Mononuclear cell (primary cell): Measurements from ENCODE around the gene CCDC78. TPM values are rescaled to one million over a fixed set of nuclear protein-coding genes. Genes with fewer than 3 reads are reported as not detected.
A peak's percentile ranks its signal among the peaks of the same experiment; 100 is the strongest.

Source experiments
- H3K27me3 ChIP-seq: 2 replicates; pipeline ENCODE4 v1.6.0; 2011; ENCODE audit warnings: low read length, control low read depth; ENCODE audit not compliant: insufficient read depth
- H3K4me1 ChIP-seq: 2 replicates; pipeline ENCODE4 v1.5.1; 2011; ENCODE audit warnings: mild to moderate bottlenecking, low read length, control low read depth; ENCODE audit not compliant: insufficient read depth
- H3K4me3 ChIP-seq: 2 replicates; pipeline ENCODE4 v1.5.1; 2011; ENCODE audit warnings: mild to moderate bottlenecking, low read length, moderate library complexity
- H3K9me3 ChIP-seq: 2 replicates; pipeline ENCODE4 v1.5.1; 2011; ENCODE audit warnings: low read depth, mild to moderate bottlenecking, control low read depth, low read length
- total RNA-seq: library from RNA; depleted of rRNA; stranded (reverse); fragments of >200 nt; gene quantifications from one replicate; pipeline ENCODE4 v1.2.3, GENCODE V29; 2012

CCDC78 gene
- total RNA-seq, 1 donor: 1.0 TPM

DNA sequence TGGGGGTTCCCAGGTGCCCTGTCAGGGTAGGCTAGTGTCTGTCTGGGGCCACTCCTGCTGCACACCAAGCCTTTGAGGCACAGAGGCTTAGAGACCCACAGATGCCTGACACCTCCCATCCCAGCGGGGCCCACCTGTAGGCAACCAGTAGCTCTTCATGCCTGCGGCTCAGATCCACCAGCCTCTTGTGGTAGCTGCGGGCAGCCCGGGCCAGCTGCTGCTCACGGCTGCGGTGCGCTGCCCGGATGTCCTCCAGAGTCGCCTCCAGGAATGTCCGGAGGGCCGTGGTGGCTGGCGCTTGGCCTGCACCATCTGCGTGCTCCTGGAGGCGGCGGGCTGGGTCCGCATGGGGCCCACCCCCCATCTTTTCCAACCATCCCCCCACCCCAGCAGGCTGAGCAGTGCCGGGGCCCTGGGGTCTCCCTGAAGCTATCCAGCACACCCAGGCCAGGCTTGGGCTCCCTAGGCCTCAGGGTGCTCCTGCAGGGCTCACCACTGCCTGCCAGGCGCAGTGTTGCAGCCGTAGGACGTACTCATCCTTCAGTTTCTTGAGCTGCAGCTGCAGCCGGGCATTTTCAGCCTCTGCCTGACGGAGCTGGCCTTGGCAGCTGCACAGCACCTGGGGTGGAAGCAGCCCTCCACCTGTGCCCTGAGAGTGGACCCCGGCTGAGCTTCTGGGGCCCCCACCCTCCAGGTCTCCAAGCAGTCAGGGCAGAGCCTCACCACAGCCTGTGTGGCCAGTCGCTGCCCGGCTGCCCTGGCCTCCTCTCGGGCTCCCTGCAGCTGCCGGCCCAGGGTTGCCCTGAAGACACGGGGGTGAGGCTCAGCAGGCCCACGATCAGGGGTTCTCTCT, 1.8 kb downstream of the CCDC78 start:
- H3K9me3 ChIP-seq: no peaks in the 10 kb centered on the region

DNA sequence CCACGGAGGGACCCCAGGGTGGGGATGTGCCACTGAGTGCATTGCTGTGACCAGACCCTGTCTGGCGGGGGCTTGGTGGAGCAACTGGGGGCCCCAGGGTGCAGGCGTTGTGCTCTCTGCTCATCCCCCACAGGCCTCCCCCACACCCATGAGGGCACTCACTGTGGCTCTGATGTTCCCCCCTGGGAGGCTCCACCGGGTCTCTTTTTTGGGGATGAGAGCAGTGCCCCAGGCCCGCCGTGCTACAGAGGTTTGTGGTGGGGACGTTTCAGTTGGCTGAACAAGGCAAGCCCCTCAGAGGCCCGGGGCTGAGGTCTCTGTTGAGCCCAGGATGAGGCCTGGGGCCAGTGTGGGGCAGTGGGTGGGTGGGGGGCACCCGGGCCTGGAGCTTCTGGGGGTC, 2.5 kb downstream of the CCDC78 start:
- peaks cover 2% of the 10 kb centered on the region for H3K27me3 ChIP-seq
- no peak overlapping the region for H3K4me3 ChIP-seq
- peaks cover 42% of the 10 kb centered on the region for H3K4me1 ChIP-seq
- no peaks in the 10 kb centered on the region for H3K9me3 ChIP-seq

More for the DNA sequence above, 1.8 kb downstream of the CCDC78 start:
- peaks cover 2% of the 10 kb centered on the region for H3K27me3 ChIP-seq
- H3K4me3 ChIP-seq: no peak overlapping the region
- H3K4me1 ChIP-seq: peaks cover 38% of the 10 kb centered on the region

DNA sequence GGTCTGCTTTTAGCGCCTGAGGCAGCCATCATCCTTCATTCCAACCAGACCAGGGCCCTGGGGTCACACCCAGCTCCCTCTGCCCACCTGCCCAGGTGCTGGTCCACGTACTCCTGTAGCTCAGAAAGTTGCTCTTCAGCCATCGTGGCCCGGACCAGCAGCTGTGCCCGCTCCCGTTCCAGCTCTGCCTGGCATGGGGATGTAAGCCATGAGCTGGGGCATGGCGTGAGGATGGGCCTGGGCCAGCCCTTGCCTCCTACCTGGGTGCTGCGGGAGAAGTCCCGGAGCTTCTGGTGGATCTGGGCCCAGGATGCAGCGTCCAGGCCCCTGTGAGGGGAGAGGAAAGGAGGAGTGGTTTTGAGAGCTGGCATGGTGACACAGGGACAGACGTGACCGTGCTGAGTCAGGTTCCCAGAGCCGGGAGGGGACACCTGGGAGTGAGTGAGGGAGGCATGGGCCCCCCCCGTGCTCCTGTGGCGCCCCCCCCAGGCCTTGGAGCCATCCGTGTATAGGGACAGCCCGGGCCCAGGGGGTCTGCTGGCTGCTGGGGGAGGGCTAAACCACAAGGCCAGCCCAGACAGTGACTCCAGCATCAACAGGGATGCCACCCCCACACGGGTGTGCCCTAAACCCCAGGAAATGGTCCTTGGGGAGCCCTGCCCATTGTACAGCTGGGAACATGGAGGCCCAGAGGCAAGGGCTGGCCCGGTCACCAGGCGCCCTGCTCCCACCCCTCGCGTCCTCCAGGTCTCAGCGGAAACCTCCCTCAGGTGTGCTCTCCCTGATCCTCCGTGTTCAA, 3.2 kb downstream of the CCDC78 start:
- H3K4me1 ChIP-seq: peaks cover 39% of the 10 kb centered on the region
- H3K9me3 ChIP-seq: no peaks in the 10 kb centered on the region
- H3K27me3 ChIP-seq: peaks cover 2% of the 10 kb centered on the region
- H3K4me3 ChIP-seq: no peak overlapping the region

DNA sequence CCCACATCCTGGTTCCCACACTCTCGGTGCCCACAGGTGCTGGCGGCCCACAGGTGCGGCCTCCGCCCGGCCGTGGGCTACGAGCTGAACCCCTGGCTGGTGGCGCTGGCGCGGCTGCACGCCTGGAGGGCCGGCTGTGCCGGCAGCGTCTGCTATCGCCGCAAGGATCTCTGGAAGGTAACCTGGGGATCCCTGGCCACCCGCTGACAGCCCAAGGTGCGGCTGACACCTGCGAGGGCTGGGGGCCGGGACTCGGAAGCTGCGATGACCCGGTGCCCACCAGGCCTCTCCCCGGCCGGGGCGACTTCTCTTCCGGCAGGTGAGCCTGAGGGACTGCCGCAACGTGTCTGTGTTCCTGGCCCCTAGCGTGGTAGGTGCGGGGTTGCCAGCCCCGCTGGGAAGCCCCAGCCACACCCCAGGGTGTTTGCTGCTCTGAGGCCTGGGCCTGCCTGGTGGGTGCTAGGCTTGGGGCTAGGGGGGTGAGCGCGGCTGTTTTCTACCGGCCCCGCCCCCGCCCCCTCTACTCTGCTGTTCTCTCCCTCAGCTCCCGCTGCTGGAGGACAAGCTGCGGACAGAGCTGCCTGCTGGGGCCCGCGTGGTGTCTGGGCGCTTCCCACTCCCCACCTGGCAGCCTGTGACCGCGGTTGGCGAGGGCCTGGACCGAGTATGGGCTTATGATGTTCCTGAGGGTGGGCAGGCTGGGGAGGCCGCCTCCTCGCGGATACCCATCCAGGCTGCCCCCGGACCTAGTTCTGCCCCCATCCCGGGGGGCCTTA, 4.3 kb downstream of the CCDC78 start:
- no peaks in the 10 kb centered on the region for H3K9me3 ChIP-seq
- peaks cover 32% of the 10 kb centered on the region for H3K4me1 ChIP-seq
- H3K27me3 ChIP-seq: peaks cover 2% of the 10 kb centered on the region
- peak overlapping the region; percentile 56 for H3K4me3 ChIP-seq

DNA sequence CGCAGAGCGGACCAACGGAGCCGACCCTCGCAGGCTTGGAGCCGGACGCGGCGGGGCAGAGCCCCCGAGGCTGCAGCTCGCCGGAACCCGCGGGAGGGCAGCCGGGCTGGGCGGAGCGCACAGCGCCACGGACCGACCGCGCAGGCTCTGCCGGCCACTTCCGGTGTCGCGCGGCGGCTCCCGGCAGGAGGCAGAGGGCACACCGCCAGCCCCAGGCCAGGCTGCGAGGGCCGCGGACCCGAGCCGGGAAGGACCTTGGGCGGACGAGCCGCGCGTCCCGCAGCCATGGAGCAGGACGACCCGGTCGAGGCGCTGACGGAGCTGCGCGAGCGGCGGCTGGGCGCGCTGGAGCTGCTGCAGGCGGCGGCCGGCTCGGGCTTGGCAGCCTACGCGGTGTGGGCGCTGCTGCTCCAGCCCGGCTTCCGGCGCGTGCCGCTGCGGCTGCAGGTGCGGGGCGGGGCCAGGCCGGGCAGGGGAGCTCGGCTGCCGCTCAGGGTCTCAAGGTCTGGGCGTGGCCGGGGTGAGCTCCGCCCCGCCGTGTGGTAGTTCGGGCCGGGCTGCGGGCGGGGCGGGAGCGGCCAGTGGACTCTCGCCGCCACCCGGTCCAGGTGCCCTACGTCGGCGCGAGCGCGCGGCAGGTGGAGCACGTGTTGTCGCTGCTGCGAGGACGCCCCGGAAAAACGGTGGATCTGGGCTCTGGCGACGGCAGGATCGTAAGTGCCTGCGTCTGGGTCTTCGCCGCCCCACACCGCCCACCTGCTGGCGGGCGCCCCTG, 5.1 kb downstream of the CCDC78 start, which contains the start of gene ANTKMT:
ANTKMT (plus strand) TSS at position 157 of the 775 bp plus-strand sequence; CDS start at position 286, 129 bp downstream.
- Histone ChIP-seq H3K9me3 (no peaks in the 10 kb centered on the region), H3K27me3 (peaks cover 9% of the 10 kb centered on the region), H3K4me1 (peaks cover 30% of the 10 kb centered on the region), H3K4me3 (peak within 1 kb of the TSS; percentile 56)

DNA sequence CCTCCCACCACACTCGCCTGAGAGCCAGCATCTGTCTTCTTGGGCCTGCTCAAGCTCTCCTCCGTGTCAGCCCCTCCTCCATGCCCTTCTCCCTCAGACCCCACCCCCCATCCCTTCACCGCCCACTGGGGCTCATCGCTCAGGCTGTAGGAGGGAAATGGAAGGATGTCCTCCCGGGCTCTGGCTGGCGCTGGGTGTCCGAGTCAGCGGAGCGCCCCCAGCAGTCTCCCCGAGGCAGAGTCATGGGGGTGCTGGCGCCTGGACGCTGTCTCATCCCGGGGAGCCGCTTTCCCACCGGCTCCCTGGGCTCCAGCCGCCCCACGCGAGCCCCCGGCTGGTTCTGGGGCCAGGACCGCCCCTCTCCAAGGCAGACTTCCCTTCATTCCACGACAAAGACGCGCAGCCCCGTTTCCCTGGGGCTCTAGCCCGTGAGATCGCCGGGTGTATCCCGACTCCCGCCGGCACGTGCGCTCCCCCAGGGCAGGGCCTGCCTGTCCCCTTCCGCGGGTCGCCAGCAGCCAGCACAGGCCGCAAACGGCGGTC, 5.7 kb downstream of the CCDC78 start:
- peaks cover 36% of the 10 kb centered on the region for H3K4me1 ChIP-seq
- H3K27me3 ChIP-seq: peaks cover 9% of the 10 kb centered on the region
- peak overlapping the region; percentile 56 for H3K4me3 ChIP-seq
- no peaks in the 10 kb centered on the region for H3K9me3 ChIP-seq

DNA sequence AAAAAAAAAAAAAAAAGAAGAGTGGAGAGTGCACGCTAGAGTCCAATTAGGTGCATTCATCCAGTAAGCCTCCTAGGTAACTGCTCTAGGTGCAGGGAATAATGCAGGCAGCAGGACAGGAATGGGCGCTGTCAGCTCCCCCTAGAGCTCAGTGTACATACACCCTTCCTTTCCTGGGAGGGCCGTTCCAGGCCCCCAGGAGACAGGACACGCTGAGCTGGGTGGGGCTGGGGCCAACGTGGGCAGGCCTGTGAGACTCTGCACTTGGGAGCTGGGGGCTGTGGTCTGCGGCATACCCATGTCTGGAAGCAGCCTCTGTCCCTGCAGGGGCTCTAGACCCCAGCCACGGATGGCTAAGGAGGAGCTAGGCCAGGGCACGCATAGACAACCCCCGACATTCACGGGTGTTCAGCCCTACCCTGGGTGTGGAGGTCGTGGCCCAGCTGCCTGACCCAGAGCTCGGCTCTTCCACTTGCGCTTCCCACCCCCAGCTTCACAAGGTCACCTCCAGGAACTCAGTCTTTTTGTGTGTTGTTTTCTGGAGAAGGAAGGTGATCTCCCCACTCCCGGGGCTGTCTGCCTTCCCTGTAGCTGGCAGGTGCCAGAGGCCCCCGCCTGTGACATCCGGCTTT, 6.3 kb downstream of the CCDC78 start:
- Histone ChIP-seq H3K4me3 (peak overlapping the region; percentile 56), H3K9me3 (no peaks in the 10 kb centered on the region), H3K27me3 (peaks cover 9% of the 10 kb centered on the region), H3K4me1 (peaks cover 40% of the 10 kb centered on the region)

DNA sequence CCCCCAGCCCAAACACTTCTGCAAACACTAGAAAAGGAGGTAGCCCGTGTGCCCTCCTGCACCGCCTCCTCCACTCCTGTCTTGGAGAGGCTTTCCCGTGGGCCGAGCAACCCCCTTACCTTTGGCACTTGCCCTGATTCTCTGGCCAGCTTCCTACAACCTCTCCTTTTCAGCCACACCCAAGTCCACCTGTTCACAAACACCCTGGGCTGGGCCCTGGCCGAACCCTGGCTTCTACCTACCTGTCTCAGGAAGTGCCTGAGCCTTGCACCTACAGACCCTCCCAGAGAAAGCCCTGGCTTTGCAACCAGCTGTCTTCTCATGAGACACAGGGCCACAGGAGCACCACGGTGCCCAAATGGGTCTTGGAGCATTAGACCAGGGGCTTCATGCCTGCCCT, 7.3 kb downstream of the CCDC78 start:
- peaks cover 45% of the 10 kb centered on the region for H3K4me1 ChIP-seq
- no peak overlapping the region for H3K4me3 ChIP-seq
- H3K27me3 ChIP-seq: peaks cover 9% of the 10 kb centered on the region
- no peaks in the 10 kb centered on the region for H3K9me3 ChIP-seq

DNA sequence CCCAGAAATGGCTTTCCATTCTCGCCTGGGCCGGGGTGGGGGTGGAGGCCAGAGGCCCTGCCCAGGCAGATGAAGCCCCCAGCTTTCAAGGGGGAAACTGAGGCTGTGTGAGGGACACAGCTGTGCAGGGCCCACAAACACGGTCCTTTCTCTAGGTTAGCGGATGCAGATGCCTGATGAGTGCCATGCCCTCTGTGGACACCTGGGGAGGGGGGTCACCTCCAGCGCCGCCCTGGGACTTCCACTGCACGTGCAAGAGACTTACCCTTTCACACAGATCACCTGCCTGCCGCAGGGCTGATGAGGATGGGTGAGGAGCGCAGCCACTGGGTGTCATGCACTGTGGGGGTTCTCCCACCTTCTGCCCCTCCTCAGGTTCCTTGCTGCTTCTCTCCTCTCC, 7.9 kb downstream of the CCDC78 start:
- peaks cover 45% of the 10 kb centered on the region for H3K4me1 ChIP-seq
- no peaks in the 10 kb centered on the region for H3K9me3 ChIP-seq
- H3K27me3 ChIP-seq: peaks cover 9% of the 10 kb centered on the region
- no peak overlapping the region for H3K4me3 ChIP-seq

DNA sequence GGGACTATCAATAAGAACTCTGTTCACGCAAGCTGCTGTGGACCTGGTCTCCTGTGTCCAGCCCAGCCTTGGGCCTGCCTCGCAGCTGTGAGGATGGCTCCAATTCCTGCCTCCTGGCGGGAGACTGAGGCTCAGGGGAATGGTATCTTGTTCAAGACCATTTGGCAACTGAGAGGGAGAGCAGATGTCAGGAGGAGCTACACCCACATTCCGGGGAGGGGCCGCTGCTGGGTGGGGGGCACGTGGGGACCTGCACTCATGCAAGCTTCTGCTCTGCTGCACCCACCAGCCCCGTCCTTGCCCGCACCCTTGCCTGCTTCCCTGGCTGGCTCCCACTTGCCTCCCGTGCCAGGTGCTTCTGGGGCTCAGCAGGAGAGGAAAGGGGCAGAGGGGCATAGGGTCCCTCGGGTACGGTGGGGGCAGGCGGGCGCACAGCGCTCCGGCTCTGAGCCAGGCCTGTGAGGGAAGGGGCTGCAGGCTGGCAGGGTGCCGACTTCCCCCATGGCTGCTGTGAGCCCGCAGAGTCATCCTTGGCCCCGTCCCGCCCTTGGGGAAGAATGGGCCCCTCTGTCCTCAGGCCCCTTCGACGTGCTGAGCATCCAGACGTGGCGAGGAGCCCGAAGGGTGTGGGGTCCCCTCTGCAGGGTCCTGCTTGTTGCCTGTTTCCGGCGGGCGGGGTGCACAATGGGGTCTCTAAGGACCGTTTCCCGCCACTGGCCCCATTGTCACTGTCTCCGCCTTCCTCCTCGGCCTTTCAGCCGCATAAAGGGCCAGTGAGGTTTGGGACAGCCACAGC, 8.6 kb downstream of the CCDC78 start:
- peaks cover 45% of the 10 kb centered on the region for H3K4me1 ChIP-seq
- H3K4me3 ChIP-seq: no peak overlapping the region
- H3K9me3 ChIP-seq: no peaks in the 10 kb centered on the region
- peaks cover 9% of the 10 kb centered on the region for H3K27me3 ChIP-seq

DNA sequence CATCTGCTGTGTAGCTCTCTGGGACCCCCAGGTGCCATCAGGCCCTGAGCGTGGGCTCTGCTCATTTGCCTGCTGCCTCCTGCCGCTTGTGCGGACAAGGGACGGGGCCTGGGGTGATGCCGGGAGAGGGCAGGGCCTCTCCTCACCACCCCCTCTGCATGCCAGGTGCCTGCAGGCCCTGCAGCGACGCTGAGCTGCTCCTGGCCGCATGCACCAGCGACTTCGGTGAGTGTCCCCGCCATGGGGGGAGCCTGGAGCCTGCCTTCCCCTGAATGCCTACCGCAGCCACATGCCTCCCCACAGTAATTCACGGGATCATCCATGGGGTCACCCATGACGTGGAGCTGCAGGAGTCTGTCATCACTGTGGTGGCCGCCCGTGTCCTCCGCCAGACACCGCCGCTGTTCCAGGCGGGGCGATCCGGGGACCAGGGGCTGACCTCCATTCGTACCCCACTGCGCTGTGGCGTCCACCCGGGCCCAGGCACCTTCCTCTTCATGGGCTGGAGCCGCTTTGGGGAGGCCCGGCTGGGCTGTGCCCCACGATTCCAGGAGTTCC, 9.4 kb downstream of the CCDC78 start:
- peaks cover 9% of the 10 kb centered on the region for H3K27me3 ChIP-seq
- peaks cover 43% of the 10 kb centered on the region for H3K4me1 ChIP-seq
- no peak overlapping the region for H3K4me3 ChIP-seq
- no peaks in the 10 kb centered on the region for H3K9me3 ChIP-seq

DNA sequence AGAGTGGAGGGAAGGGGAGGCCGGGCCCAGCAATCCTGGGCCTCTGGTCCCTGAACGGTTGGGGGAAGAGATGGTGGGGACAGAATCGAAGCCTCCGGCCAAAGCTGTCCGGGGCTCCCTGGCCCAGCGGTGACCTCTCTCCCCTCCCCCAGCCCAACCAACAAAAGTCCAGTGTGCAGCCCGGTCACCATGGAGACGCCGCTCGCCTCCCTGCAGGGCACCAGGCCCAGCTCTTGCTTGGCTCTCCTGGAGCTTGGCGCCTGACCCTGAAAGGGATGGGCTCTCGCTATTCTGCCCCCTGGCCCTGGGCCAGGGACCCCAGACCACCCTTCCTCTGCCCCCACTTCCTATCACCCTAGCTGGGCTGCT, 10.1 kb downstream of the CCDC78 start:
- peaks cover 41% of the 10 kb centered on the region for H3K4me1 ChIP-seq
- peaks cover 9% of the 10 kb centered on the region for H3K27me3 ChIP-seq

More for the DNA sequence above, 10.1 kb downstream of the CCDC78 start:
- no peaks in the 10 kb centered on the region for H3K9me3 ChIP-seq
- H3K4me3 ChIP-seq: no peak overlapping the region
